Cardiac fibroblast (primary cell): ENCODE measurements around the gene ARL10.

ENCODE experiments used
- DNase-seq, 2 donors: peaks; one replicate each; pipeline versions ENCODE4 v3.0.0 to v3.0.0-alpha.2; 2010; ENCODE audit warnings: low read depth in 2 of 2
- H3K4me3 ChIP-seq, 2 donors: replicated peaks in 1 of 2; 1 replicate in 1 of 2; 2 replicates in 1 of 2; pipeline ENCODE4 v1.5.1; 2011; ENCODE audit warnings: low read depth in 2 of 2, low read length in 2 of 2, mild to moderate bottlenecking in 2 of 2, moderate library complexity in 1 of 2
- TF ChIP-seq, protein P1 (sequence below): IDR thresholded peaks from one replicate; pipeline ENCODE4 v1.5.1; 2011; ENCODE audit warnings: low read depth, mild to moderate bottlenecking, low read length, inconsistent platforms

Gene ARL10

DNA sequence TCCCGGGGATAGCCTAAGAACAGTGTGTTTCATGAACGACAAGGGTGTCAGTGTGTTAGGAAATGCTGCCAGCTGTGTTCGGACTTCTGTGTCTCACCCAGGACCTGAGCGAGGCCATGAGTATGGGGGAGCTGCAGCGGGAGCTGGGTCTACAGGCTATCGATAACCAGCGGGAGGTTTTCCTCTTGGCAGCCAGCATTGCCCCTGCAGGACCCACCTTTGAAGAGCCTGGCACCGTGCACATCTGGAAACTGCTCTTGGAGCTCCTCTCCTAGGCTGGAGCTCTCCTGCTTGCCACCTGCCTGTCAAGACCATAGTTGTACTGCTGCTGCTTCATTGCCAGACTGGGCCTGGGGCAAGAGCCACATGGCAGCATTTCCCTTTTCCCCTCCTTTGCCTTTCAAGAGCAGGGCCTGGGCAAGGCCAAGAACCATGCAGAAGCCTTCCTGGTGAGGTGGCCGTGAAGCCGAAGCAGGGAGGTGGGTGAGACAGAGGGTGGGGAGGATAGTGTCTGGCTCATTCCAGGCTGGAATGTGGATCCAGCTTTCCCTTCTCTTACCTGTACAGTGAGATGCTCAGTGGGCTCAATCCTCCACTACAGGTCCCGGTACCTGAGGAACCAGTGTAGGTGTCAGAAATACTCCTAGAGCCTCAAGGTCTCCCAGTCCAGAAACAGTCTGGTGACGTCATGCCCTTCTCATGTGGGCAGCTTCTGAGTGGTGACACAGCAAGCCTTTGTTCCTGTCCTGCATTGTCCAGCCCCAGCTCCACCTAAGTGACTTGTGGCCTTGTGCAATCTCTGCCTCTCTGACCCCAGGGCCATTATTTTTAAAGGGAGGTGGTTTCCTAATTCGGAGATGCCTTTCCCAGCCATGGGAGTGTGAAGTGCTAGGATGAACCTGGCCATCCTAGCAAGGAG, 6.6 kb downstream of the ARL10 start:
- H3K4me3 ChIP-seq: no peak overlapping the region
- peak in 1 of 2 donors; percentile 45 for DNase-seq
- TF ChIP-seq, protein P1, sequence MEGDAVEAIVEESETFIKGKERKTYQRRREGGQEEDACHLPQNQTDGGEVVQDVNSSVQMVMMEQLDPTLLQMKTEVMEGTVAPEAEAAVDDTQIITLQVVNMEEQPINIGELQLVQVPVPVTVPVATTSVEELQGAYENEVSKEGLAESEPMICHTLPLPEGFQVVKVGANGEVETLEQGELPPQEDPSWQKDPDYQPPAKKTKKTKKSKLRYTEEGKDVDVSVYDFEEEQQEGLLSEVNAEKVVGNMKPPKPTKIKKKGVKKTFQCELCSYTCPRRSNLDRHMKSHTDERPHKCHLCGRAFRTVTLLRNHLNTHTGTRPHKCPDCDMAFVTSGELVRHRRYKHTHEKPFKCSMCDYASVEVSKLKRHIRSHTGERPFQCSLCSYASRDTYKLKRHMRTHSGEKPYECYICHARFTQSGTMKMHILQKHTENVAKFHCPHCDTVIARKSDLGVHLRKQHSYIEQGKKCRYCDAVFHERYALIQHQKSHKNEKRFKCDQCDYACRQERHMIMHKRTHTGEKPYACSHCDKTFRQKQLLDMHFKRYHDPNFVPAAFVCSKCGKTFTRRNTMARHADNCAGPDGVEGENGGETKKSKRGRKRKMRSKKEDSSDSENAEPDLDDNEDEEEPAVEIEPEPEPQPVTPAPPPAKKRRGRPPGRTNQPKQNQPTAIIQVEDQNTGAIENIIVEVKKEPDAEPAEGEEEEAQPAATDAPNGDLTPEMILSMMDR: no peak

GRCh38 chr5:176373100-176373818, 8.0 kb downstream of the ARL10 start:
- H3K4me3 ChIP-seq: no peak overlapping the region
- TF ChIP-seq, protein P1: no peak
- peak in 1 of 2 donors; percentile 42 for DNase-seq

DNA sequence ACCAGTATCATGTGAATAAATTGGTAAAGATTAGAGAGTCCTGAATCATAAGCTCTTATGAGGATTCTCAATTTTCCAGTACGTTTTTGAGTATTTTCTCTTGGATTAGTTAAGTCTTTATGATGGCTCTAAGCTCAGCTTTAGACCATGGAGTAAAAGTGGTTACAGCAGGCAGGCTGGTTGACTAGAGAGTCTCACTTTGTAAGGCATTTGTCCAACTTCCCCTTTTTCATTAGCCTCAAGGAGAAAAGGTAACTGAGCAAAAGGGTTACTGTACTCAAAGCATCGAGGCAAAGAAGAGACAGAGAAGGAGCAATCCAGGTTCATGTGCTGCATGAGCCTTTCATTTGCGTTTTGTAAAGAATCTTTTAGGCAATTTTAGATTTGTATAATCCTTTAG, 14.6 kb downstream of the ARL10 start:
- DNase-seq: no peak
- TF ChIP-seq, protein P1: no peak

DNA sequence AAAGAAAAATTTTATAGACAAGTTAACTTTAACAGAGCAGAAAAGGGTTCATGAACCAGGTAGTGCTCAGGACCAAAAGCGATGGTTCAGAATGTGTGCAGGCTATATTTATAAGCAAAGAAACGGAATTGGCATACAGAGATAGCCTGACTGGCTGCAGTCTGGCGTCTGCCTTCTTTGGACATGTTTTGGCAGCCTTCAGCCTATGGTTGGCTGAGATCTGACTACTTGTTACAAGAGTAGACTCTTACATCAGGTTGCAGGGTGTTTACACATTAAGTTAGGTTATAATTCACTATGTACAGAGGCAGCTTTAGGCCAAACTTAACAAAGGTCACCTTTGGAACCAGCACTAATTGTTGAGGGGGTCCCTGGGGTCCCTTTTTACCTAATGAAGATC, 16.1 kb downstream of the ARL10 start:
- no peak overlapping the region for H3K4me3 ChIP-seq
- no peak for DNase-seq
- TF ChIP-seq, protein P1: no peak

More for the DNA sequence above, 14.6 kb downstream of the ARL10 start:
- H3K4me3 ChIP-seq: no peak overlapping the region

GRCh38 chr5:176381979-176382378, 16.7 kb downstream of the ARL10 start:
- DNase-seq: no peak
- H3K4me3 ChIP-seq: no peak overlapping the region

DNA sequence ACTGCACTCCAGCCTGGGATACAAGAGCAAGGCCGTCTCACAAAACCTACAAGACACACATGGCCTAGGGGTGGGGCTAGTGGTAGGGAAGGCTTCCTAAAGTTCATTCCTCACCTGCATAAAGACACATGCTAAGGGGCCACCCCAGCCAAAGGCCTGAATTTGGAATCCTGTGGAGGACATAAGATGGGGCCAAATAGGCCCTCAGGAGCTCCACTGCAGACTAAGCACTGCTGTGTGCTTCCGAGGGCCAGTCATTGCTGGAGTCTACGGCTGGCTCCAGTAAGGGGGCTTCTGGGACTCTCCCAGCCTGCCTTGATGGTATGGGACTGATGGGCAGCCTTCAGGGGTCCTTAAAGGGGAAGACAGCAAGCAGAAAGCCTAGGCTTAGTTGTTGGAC, 17.4 kb downstream of the ARL10 start:
- no peak for DNase-seq
- TF ChIP-seq, protein P1: no peak
- H3K4me3 ChIP-seq: no peak overlapping the region

More at GRCh38 chr5:176381979-176382378, 16.7 kb downstream of the ARL10 start:
- TF ChIP-seq, protein P1: no peak
